ENCODE results near the gene IRF1.
A peak's percentile ranks its signal among the peaks of the same experiment; 100 is the strongest.
"Not testable (repeated sequence)": the region's sequence is repeated elsewhere in the genome, so short reads cannot be mapped to it uniquely, and the experiment has no call there.

Gene IRF1, protein sequence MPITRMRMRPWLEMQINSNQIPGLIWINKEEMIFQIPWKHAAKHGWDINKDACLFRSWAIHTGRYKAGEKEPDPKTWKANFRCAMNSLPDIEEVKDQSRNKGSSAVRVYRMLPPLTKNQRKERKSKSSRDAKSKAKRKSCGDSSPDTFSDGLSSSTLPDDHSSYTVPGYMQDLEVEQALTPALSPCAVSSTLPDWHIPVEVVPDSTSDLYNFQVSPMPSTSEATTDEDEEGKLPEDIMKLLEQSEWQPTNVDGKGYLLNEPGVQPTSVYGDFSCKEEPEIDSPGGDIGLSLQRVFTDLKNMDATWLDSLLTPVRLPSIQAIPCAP

GRCh38 chr5:132490484-132491367 is at the start of gene IRF1:
Gene IRF1, minus strand, starts transcription at chr5:132490773. Its CDS starts 1,295 bp downstream, at chr5:132489478.
- peak; percentile 72 to 90 for DNase-seq

DNA sequence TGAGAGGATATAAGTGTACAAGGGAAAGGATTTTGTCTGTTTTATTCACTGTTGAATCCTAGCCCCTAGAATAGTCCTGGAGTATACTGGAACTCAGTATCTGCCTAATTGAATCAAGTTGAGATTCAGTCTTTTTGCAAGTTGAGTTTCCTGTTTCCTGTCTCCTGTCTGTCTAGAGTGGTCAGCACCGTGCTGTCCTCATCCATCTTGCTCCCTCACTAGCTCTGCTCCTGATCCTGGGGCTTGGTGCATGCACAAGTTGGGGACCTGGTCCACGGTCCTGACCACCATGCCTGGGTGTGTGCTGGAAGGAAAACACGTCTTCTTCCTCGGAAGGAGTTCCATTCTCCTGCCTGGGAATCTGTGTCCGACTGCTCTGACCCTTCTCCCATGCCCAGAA is 49.6 kb upstream of the IRF1 start:
- DNase-seq = no peak

GRCh38 chr5:132539716-132540115 is 49.1 kb upstream of the IRF1 start:
- no peak for DNase-seq

- no peak for DNase-seq
Measured at GRCh38 chr5:132530946-132531345, 40.4 kb upstream of the IRF1 start.

- no peak for DNase-seq
Measured at GRCh38 chr5:132528866-132529634, 38.5 kb upstream of the IRF1 start.

GRCh38 chr5:132528021-132528420 is 37.4 kb upstream of the IRF1 start:
- DNase-seq = no peak

DNA sequence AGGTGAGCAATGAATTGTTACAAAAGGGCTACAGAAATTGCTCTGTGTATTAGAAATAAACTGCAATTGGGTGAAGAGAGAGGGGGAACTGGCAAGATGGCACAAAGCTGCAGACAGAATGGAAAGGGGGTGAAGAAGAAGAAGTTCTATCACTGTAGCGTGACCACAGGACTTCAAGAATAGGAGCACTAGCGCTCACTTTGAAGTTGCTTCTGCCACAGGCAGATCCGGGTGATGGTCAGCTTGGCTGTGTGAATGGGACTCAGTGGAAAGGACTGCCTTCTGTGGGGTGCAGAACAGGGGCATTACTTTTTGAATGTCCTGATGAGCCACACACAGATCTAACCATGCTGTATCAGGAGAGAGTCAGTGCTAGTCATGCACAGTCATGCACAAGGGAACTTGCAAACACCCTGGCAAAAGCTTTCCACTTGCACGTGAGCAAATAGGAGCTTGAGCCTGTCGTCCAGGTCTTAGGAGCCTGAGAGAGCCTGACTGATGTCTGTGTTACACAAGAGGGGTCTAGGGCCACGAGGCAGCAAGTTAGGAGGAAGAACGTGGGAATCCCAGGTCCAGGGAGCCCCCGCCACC is 36.5 kb upstream of the IRF1 start:
- DNase-seq = no peak

DNA sequence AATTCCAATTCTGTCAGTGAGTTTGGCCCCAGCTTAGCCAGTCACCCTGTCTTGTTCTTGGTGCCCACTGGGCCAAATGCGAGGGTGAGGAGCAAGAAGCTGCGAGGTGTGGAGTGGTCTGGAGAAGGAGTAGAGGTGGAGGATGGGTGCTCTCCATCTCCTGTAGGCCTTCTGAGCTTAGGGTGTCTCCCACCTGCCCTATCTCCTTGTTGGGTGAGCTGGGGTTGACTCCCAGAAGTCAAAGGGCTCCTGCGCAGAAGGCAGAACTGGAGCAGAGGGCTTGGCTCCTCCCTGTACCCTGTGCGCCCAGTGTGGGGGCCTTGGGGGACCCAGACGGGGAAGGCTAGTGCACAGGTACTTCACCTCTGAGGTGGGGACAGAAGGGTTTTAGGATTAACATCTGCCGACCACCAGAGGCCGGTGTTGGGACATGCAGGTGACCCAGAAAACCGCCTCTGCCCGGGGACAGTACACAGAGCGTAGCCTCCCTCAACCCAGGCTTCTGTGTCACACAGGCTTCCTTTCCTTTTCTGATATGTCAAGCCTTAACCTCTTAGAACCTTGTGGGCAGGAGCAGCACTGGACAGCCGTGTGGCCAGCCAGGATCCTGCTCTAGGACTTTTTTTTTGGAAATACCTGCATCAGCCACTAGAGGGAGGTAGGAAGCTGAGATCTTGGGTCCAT is 35.9 kb upstream of the IRF1 start:
- peak; percentile 1 to 63 for DNase-seq

DNA sequence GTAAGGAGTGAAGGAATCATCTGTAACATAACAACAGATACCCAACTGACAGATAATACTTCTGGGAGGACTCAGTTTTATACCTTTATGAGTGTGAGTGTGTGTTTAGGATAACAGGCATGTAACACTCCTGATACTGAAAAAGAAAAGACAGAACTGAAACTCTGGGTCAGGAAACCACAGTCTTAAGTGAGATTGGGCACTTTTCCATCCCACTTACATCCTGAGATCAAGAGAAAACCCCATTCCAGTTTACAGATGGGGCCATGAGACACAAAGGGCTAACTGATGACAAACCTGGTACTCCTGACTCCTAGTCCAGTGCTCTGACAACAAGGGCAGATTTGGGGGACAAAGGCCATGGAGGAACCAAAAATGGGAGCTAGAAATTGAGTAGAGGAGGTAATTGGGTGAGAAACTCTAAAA is 34.7 kb upstream of the IRF1 start:
- no peak for DNase-seq

- DNase-seq = not testable (repeated sequence)
Measured at GRCh38 chr5:132524877-132525276, 34.3 kb upstream of the IRF1 start.

- not testable (repeated sequence) for DNase-seq
Measured at GRCh38 chr5:132522067-132522466, 31.5 kb upstream of the IRF1 start.

DNA sequence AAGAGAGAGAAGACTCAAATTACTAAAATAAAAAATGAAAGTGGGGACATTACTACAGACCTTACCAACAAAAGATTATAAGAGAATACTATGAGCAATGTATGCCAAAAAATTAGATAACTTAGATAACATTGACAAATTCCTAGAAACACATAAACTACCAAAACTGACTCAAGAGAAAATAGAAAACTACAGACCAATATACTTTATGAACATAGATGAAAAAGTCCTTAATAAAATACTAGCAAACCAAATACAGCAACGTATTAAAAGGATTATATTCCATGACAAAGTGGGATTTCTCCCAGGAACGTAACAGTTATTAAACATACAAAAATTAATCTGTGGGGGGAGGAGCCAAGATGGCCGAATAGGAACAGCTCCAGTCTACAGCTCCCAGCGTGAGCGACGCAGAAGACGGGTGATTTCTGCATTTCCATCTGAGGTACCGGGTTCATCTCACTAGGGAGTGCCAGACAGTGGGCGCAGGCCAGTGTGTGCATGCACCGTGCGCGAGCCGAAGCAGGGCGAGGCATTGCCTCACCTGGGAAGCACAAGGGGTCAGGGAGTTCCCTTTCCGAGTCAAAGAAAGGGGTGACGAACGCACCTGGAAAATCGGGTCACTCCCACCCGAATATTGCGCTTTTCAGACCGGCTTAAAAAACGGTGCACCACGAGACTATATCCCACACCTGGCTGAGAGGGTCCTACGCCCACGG is 23.2 kb upstream of the IRF1 start:
- DNase-seq = not testable (repeated sequence)

GRCh38 chr5:132510076-132510475 is 19.5 kb upstream of the IRF1 start:
- no peak for DNase-seq

GRCh38 chr5:132506094-132506692 is 15.6 kb upstream of the IRF1 start:
- DNase-seq = peak in 1 of 2 experiments; percentile 30

DNA sequence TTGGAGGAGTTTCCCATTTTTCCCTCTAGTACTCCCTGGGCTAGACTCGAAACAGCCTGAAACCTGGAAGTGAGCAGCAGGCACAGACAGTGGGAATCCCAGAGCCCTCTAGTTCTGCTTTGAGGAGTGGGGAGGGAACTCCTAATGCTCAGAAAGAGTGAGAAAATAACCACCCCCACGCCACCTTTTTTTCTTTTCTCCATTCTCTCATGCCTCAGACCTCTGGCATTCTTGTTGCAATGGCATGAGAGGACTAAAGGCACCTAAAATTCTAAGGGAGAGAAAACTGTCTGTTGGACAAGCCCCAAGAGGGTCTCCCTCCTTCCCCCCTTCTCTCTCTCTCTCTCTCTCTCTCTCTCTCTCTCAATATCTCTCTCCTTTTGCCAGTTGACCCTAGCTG is 15.1 kb upstream of the IRF1 start:
- no peak for DNase-seq

DNA sequence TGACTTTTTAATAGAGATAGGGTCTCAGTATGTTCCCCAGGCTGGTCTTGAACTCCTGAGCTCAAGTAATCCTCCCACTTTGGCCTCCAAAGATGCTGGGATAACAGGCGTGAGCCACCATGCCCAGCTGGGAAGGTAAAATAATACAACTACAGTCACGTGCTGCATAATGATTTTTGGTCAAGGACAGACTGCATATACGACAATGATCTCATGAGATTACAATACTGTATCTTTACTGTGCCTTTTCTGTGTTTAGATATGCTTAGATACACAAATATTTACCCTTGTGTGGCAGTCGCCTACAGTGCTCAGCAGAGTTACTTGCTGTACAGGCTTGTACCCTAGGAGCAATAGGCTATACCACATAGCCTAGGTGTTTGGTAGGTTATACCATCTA is 14.2 kb upstream of the IRF1 start:
- no peak for DNase-seq

GRCh38 chr5:132503244-132503643 is 12.7 kb upstream of the IRF1 start:
- no peak for DNase-seq

GRCh38 chr5:132501961-132502931 is 11.7 kb upstream of the IRF1 start:
- no peak for DNase-seq

GRCh38 chr5:132501629-132501956 is 11.0 kb upstream of the IRF1 start:
- no peak for DNase-seq

All from NCI-H526 (cell line).